PFSK-1 (cell line): Measurements from ENCODE around the gene MCFD2.

Source experiments
- FOXP2 ChIP-seq: optimal IDR thresholded peaks from 2 replicates; pipeline ENCODE3; 2011; ENCODE audit warnings: borderline replicate concordance, control low read depth, inconsistent platforms; ENCODE audit not compliant: insufficient read depth; ENCODE audit errors: extremely low read length, extremely low read depth
- POLR2AphosphoS5 ChIP-seq: IDR thresholded peaks from 2 replicates; pipeline ENCODE4 v1.6.1; 2012; ENCODE audit warnings: low read depth, mild to moderate bottlenecking, control low read depth, low read length, moderate library complexity
- SIN3A ChIP-seq: IDR thresholded peaks from 2 replicates; pipeline ENCODE4 v1.6.1; 2012; ENCODE audit warnings: mild to moderate bottlenecking, low read length, moderate library complexity, borderline replicate concordance; ENCODE audit not compliant: insufficient read depth
- TAF1 ChIP-seq: IDR thresholded peaks from 2 replicates; pipeline ENCODE4 v1.6.1; 2012; ENCODE audit warnings: low read length, control low read depth, borderline replicate concordance; ENCODE audit not compliant: insufficient read depth
- TF ChIP-seq, protein P1 (sequence below), 2 experiments: IDR thresholded peaks; 2 replicates each; pipeline versions ENCODE4 v1.6.1 to v1.8.0; 2011 to 2012; ENCODE audit warnings: low read depth in 2 of 2, low read length in 2 of 2, control low read depth in 1 of 2, inconsistent platforms in 1 of 2, mild to moderate bottlenecking in 1 of 2, moderate library complexity in 1 of 2; ENCODE audit not compliant: insufficient read depth in 1 of 2

The MCFD2 gene

DNA sequence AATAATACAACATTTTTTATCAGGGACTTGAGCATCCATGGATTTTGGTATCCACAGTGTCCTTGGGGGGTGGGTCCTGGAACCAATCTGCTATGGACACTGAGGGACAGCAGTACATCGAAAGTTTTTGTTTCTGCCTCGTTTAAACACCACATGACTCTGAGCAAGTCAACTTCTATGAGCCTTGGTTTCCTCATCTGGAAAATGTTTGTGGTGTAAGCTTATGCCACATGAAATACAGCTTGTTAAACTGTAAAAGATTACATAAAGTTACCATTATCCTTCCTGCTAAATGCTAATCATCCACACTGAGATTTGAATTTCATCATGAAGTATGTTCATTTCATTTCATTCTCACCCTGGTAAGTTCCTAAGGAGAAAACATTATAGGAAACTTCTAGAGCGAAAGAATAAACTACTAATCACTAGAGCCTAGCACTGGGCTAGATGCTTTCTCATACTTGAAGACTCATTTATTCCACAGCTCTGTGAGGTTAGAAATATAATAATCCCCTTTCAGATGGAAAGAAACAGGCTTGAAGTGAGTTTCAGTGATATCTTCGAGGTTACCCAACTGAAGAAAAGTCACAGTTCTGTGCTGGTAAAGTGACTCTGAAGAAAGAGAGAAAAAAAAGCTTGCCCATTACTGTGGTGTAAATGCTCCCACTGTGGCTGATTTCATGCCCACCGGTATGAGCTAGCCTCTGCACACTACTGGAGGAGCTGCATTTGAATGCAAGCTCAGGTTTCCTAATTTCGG is 29.2 kb downstream of the MCFD2 start:
- TF ChIP-seq, protein P1, sequence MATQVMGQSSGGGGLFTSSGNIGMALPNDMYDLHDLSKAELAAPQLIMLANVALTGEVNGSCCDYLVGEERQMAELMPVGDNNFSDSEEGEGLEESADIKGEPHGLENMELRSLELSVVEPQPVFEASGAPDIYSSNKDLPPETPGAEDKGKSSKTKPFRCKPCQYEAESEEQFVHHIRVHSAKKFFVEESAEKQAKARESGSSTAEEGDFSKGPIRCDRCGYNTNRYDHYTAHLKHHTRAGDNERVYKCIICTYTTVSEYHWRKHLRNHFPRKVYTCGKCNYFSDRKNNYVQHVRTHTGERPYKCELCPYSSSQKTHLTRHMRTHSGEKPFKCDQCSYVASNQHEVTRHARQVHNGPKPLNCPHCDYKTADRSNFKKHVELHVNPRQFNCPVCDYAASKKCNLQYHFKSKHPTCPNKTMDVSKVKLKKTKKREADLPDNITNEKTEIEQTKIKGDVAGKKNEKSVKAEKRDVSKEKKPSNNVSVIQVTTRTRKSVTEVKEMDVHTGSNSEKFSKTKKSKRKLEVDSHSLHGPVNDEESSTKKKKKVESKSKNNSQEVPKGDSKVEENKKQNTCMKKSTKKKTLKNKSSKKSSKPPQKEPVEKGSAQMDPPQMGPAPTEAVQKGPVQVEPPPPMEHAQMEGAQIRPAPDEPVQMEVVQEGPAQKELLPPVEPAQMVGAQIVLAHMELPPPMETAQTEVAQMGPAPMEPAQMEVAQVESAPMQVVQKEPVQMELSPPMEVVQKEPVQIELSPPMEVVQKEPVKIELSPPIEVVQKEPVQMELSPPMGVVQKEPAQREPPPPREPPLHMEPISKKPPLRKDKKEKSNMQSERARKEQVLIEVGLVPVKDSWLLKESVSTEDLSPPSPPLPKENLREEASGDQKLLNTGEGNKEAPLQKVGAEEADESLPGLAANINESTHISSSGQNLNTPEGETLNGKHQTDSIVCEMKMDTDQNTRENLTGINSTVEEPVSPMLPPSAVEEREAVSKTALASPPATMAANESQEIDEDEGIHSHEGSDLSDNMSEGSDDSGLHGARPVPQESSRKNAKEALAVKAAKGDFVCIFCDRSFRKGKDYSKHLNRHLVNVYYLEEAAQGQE (IDR thresholded peaks at IDR 0.05; ENCODE audit: insufficient read depth in 1 of 2, low read depth in 2 of 2, low read length in 2 of 2), result no peak
- TF ChIP-seq TAF1, result no peak
- no peak for TF ChIP-seq FOXP2
- TF ChIP-seq POLR2AphosphoS5, result no peak
- no peak for TF ChIP-seq SIN3A

DNA sequence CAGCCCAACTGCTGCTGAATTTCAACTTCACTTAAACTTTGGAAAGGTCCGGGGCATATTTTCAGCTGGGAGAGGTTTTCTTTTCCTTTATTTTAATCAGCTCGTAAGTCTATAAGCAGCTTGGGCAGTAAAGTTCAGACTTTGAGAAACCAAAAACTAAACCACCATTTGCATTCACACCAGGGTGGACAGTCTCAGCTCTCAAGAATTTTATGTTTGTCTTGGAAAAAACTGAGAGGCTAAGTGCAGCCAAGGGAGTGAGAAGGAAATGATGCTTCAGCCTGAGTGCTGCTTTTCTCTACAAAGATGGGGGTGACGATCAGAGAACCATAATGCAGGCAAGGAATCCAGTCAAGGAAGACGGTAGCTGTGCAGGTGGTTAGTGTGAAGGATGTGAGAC is 30.2 kb downstream of the MCFD2 start:
- no peak for TF ChIP-seq FOXP2
- no peak for TF ChIP-seq POLR2AphosphoS5
- TF ChIP-seq, protein P1 (IDR thresholded peaks at IDR 0.05; ENCODE audit: insufficient read depth in 1 of 2, low read depth in 2 of 2, low read length in 2 of 2), result no peak
- TF ChIP-seq SIN3A, result no peak
- no peak for TF ChIP-seq TAF1

DNA sequence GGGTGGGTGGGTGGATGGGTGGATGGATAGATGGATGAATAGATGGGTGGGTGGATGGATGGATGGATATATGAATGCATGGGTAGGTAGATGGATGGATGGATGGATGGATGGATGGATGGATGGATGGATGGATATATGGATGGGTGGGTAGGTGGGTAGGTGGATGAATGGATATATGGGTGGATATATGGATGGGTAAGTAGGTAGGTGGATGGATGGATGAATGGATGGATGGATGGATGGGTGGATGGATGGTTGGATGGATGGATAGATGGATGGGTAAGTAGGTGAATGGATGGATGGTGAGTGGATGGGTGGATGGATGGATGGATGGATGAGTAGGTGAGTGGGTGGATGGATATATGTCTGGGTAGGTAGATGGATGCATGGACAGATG is 36.1 kb downstream of the MCFD2 start:
- TF ChIP-seq SIN3A (no peak), POLR2AphosphoS5 (no peak), TAF1 (no peak), FOXP2 (no peak)
- TF ChIP-seq, protein P1 (IDR thresholded peaks at IDR 0.05; ENCODE audit: insufficient read depth in 1 of 2, low read depth in 2 of 2, low read length in 2 of 2), result no peak

DNA sequence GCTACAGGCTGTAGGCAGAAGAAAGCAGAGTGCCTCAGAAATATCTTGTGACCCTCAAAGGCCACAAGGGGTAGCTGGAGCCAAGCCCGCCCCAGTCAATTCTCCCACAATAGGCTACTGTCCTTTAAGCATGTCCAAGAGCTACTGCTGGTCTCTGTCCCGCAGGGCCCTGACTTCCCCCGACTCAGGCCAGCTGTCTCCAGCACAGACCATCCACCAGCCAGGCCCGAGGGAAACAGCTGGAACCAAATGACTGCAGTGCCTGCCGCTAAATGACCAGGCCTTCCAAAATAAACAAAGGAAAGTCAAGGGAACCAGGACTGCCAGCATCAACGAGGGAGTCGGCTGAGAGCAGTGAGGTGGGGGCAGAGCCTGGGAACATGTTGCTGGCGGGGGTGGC is 36.7 kb downstream of the MCFD2 start:
- TF ChIP-seq TAF1 (no peak), FOXP2 (no peak), POLR2AphosphoS5 (no peak), SIN3A (no peak)
- TF ChIP-seq, protein P1 (IDR thresholded peaks at IDR 0.05; ENCODE audit: insufficient read depth in 1 of 2, low read depth in 2 of 2, low read length in 2 of 2), result no peak

DNA sequence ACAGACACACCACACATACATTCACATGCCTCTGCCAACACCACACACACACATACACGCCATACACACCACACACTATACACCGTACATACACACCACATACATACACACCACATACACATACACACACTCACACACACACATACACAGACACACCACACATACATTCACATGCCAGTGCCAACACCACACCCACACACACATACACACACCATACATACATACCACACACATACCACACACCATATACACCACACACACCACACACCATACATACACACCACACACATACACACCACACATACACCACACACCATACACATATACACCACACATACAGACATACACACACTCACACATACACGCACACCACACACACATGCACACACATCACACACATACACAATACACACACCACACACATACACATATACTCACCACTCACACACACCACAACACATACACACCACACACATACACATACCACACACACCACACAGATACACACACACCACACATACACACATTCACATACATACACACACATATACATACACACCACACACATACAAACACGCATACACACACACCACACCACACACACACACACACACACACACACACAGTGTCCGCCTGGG is 37.2 kb downstream of the MCFD2 start:
- TF ChIP-seq, protein P1 (IDR thresholded peaks at IDR 0.05; ENCODE audit: insufficient read depth in 1 of 2, low read depth in 2 of 2, low read length in 2 of 2), result no peak
- no peak for TF ChIP-seq FOXP2
